Fibroblast of skin of left quadriceps (primary cell): ENCODE data around the gene DOK7.
"Not testable (repeated sequence)": the region's sequence is repeated elsewhere in the genome, so short reads cannot be mapped to it uniquely, and the experiment has no call there.

Experiments
- DNase-seq, 2 experiments: peaks; one replicate each; pipeline ENCODE4 v3.0.0-alpha.2; 2013; ENCODE audit warnings: low read depth in 2 of 2

Gene DOK7

GRCh38 chr4:3533423-3533820, 70.3 kb downstream of the DOK7 start:
- DNase-seq, result no peak

- DNase-seq, result not testable (repeated sequence)
Measured at GRCh38 chr4:3535812-3536211, 72.7 kb downstream of the DOK7 start.

GRCh38 chr4:3538906-3539305, 75.8 kb downstream of the DOK7 start:
- not testable (repeated sequence) for DNase-seq

GRCh38 chr4:3543415-3543814, 80.3 kb downstream of the DOK7 start:
- DNase-seq, result not testable (repeated sequence)
